K562 (cell line): ENCODE measurements around the gene NRIP2.

ENCODE experiments used
- BCL6 ChIP-seq: fragments of 250-450 bp; sonication (Bioruptor Pico); IDR thresholded peaks from 2 replicates; pipeline ENCODE4 v1.4.0; 2020
- CCAR2 ChIP-seq: fragments of 200-400 bp; formaldehyde crosslinking; IDR thresholded peaks from 2 replicates; pipeline ENCODE4 v1.6.1; 2017; ENCODE audit warnings: mild to moderate bottlenecking, low read depth, low read length
- HLTF ChIP-seq: fragments of 450-650 bp; IDR thresholded peaks from 2 replicates; pipeline ENCODE4 v1.6.1; 2016
- MBD2 ChIP-seq: sonication (generic); IDR thresholded peaks from 2 replicates; pipeline ENCODE4 v1.6.1; 2016; ENCODE audit warnings: low read depth, borderline replicate concordance
- POLR3G ChIP-seq: IDR thresholded peaks from 2 replicates; pipeline ENCODE4 v1.6.1; 2011; ENCODE audit not compliant: insufficient read length, insufficient replicate concordance; ENCODE audit errors: extremely low read depth
- RFX5 ChIP-seq: IDR thresholded peaks from 2 replicates; pipeline ENCODE4 v1.6.1; 2011; ENCODE audit warnings: low read depth, mild to moderate bottlenecking, improper control_type of control experiment, low read length
- SNRNP70 ChIP-seq: fragments of 200-400 bp; formaldehyde crosslinking; optimal IDR thresholded peaks from 2 replicates; pipeline ENCODE3; 2017; ENCODE audit warnings: low read depth, low read length
- ZNF232 ChIP-seq: sonication (generic); formaldehyde crosslinking; IDR thresholded peaks from 2 replicates; pipeline ENCODE4 v1.8.0; 2022; ENCODE audit warnings: mild to moderate bottlenecking, missing genetic modification reagents
- ZNF253 ChIP-seq: fragments of 250-450 bp; sonication (Bioruptor Pico); conservative IDR thresholded peaks from 2 replicates; pipeline ENCODE4 v1.6.1; 2021; ENCODE audit warnings: mild to moderate bottlenecking
- TF ChIP-seq, protein P1 (sequence below), 3 experiments: IDR thresholded peaks in 2 of 3; conservative IDR thresholded peaks in 1 of 3; 2 replicates each; pipeline ENCODE4 v1.5.1; 2011 to 2012; ENCODE audit warnings: low read length in 3 of 3, mild to moderate bottlenecking in 3 of 3, control low read depth in 2 of 3, improper control_type of control experiment in 1 of 3, inconsistent platforms in 1 of 3, low read depth in 1 of 3, mixed read lengths in 1 of 3, moderate library complexity in 1 of 3; ENCODE audit not compliant: insufficient read depth in 2 of 3
- TF ChIP-seq, protein P2 (sequence below): sonication (generic); formaldehyde crosslinking; IDR thresholded peaks from 2 replicates; pipeline ENCODE4 v1.8.1; 2023; ENCODE audit warnings: mild to moderate bottlenecking, missing genetic modification reagents, moderate library complexity

DNA sequence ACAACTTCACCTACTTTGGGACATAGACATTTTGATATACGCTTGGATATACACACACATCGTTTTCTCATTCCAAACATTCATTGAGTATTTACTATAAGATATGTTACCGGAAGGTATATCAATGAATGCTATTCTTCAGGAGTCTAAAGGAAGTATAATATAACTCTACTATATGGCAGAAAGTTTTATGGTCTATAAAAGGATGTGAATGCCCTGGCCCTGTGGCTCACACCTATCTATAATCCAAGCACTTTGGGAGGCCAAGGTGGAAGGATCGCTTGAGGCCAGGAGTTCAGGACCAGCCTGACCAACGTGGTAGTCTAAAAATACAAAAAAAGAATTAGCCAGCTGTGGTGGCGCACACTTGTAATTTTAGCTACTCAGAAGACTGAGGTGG lies 5.6 kb downstream of the NRIP2 start:
- TF ChIP-seq SNRNP70 (no peak), ZNF232 (no peak), CCAR2 (no peak), BCL6 (CRISPR knock-in tag) (no peak), MBD2 (no peak), RFX5 (no peak), POLR3G (no peak), HLTF (no peak), ZNF253 (CRISPR knock-in tag) (no peak)
- TF ChIP-seq, protein P1, sequence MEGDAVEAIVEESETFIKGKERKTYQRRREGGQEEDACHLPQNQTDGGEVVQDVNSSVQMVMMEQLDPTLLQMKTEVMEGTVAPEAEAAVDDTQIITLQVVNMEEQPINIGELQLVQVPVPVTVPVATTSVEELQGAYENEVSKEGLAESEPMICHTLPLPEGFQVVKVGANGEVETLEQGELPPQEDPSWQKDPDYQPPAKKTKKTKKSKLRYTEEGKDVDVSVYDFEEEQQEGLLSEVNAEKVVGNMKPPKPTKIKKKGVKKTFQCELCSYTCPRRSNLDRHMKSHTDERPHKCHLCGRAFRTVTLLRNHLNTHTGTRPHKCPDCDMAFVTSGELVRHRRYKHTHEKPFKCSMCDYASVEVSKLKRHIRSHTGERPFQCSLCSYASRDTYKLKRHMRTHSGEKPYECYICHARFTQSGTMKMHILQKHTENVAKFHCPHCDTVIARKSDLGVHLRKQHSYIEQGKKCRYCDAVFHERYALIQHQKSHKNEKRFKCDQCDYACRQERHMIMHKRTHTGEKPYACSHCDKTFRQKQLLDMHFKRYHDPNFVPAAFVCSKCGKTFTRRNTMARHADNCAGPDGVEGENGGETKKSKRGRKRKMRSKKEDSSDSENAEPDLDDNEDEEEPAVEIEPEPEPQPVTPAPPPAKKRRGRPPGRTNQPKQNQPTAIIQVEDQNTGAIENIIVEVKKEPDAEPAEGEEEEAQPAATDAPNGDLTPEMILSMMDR (IDR thresholded peaks at IDR 0.05 in 2 of 3, conservative IDR thresholded peaks at IDR 0.05 in 1 of 3; ENCODE audit: insufficient read depth in 2 of 3, low read depth in 1 of 3, low read length in 3 of 3) = no peak
- TF ChIP-seq, protein P2, sequence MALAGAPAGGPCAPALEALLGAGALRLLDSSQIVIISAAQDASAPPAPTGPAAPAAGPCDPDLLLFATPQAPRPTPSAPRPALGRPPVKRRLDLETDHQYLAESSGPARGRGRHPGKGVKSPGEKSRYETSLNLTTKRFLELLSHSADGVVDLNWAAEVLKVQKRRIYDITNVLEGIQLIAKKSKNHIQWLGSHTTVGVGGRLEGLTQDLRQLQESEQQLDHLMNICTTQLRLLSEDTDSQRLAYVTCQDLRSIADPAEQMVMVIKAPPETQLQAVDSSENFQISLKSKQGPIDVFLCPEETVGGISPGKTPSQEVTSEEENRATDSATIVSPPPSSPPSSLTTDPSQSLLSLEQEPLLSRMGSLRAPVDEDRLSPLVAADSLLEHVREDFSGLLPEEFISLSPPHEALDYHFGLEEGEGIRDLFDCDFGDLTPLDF (CRISPR knock-in tag) = no peak
